ENCODE data around the gene TPRA1.

Gene TPRA1

GRCh38 chr3:127588806-127589577 lies 1.5 kb downstream of the TPRA1 start:
- no peak for DNase-seq

- no peak for DNase-seq
Measured at GRCh38 chr3:127587876-127588275, 2.7 kb downstream of the TPRA1 start.

DNA sequence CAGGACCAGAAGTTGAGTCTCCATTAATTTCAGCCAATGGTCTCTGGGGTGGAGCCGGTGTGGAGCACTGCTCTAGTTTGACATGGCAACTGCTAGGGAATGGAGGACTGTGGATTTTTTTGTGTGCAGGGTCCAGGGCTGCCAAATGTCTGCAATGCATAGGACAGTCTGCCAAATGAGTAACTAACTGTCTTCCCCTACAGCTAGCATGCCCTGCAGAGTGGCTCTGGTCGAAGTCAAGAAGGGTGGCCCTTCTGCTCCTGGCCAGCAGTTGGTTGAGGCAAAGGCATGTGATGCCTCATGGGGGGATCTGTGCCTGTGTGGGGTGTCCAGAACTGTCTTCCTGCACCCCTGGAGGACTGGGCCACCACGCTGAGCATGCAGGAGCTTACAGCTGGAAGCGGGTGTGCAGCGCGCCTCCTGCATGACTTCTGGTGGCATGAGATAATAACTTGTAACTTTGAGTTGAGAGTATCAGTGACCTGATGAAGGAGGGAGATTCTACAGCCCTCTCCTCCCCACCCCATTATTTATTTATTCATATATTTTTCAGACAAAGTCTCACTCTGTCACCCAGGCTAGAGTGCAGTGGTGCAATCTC lies 4.6 kb downstream of the TPRA1 start:
- no peak for DNase-seq

GRCh38 chr3:127585163-127585812 lies 5.2 kb downstream of the TPRA1 start:
- DNase-seq = no peak

DNA sequence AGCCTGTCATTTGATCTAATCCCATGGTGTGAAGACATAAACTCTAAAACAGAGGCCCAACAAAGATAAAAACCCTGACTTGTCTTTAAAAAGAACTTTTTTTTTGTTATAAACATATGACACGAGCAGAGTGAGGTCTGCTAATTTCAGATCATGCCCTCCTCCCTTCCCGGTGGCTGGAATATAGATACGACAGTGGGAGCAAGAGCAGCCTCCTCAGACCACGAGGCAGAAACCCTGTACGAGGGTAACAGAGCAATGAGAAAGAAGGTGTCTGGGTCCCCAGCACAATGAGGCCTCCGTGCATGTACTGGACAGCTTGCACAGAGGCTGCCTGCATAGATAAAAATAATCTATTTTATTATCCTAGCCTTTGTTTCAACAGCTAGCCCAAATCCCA lies 5.8 kb downstream of the TPRA1 start:
- DNase-seq = no peak

GRCh38 chr3:127580327-127581060 lies 10.0 kb downstream of the TPRA1 start:
- no peak for DNase-seq

DNA sequence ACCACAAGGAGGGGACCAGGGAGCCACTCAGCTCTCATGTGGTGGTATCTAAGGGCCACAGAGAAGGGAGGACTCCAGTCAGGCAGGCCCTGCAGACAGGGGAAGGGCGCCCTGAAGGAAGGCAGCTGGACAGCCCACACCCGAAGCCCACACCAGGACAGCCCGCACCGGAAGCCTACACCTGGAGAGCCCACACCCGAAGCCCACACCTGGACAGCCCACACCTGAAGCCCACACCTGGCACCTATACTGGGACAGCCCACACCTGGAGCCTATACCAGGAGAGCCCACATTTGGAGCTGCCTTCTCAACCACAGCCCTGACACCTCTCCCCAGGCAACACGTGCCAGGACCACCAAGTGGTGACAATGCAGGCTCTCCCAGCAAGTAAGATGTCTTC lies 11.7 kb downstream of the TPRA1 start:
- no peak for DNase-seq

- DNase-seq = no peak
Measured at GRCh38 chr3:127578168-127578567, 12.4 kb downstream of the TPRA1 start.

- DNase-seq = no peak
Measured at GRCh38 chr3:127577448-127577847, 13.1 kb downstream of the TPRA1 start.

DNA sequence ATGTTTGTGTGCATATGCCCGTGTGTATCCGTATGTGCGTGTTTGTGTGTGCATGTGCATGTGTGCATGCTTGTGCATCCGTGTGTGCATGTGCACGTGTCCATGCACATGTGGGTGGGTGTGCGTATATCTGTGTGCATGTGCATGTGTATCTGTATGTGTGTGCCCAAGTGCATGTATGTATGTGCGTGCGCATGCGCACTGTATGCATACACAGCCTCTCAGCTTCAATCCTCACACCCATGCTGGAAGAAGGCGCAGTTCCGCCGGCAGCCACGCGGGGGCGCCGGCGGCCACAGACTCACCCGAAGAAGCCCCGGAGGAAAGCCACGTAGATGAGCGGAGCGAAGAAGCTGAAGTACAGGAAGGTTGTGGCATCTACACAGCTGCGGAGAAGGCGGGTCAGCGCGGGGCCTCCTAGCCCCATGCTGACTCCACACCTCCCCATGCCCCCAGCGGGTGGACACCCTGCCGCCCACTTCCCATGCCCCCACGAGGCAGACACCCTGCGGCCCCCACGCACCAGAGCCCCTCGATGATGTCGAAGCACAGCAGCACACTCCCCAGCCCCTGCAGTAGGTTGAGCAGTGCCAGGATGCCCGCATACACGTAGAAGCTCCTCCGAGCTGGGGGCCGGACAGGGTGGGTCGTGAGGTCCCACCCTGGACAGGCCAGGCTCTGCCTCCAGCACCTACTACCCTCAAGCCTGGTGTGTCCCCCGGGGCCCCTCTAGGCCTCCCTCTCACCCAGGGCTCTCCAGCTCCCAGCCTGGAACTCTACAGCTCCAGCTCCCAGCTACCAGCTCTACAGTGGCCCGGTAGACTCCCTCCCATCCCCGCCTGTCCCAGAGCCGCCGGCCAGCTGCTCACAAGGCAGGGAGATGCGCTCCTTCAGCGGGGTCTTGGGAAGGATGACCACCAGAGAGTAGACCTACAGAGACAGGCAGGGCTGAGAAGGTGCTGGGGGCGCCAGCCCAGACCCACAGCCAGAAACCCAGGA lies 15.4 kb downstream of the TPRA1 start:
- DNase-seq = peak; percentile 60

DNA sequence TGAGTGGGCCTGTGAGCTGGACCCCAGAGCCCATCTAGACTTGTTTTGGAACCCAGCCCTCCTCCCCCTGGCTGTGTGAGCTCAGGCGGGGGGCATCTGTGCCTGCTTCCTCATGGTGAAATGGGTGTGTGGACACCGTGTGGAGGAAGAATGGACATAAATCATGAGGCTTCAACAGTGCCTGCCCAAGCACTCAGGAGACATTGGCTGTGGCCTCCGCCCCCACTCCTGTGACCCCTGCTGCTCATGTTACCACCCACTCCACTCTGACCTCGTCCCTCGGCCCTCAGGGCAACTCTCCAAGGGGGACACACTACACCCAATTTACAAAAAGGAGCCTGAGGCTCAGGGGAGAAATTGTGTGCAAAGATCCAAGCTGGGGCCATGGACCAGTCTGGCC lies 16.6 kb downstream of the TPRA1 start:
- DNase-seq = no peak

- no peak for DNase-seq
Measured at GRCh38 chr3:127573401-127573800, 17.1 kb downstream of the TPRA1 start.

GRCh38 chr3:127572735-127573134 lies 17.8 kb downstream of the TPRA1 start:
- DNase-seq = no peak

DNA sequence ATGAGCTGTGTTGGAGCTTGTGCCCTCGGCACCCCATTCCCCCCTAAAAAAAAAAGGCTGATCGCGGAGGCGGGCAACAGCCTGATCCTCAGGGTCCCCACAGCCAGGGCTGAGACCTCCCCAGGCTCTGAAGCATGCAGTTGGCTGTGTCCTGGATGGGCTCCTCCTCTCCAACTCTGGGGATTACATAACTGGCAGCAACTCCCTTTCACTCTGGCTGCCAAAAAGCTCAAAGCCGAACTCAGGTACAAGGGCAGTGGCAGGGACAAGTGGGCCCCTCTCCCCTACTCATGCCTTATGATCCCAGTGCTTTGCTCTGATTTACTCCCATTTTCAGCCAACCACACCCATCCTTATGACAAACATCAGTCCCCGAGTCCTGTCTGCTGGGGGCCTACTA lies 18.3 kb downstream of the TPRA1 start:
- no peak for DNase-seq

GRCh38 chr3:127570520-127570919 lies 20.0 kb downstream of the TPRA1 start:
- no peak for DNase-seq

- no peak for DNase-seq
Measured at GRCh38 chr3:127569160-127569559, 21.4 kb downstream of the TPRA1 start.

DNA sequence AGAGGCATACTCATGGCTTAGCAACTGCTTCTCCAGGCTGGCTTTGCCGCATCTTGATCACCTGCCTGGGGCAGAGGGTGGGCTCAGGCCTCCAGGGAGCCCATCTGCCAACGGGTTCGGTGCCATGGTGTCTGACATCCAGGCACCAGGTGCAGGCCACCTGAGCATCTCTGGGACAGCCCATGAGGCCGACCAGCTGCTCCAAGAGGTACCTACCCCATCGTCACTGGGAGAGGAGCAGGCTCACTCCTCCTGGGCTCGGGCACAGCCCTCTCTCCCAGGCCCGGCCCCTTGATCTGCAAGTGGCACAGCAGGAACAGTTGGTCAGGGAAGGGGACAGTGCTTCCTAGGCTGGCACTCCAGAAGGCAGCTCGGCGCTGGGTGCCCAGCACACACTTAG lies 21.9 kb downstream of the TPRA1 start:
- DNase-seq = no peak

DNA sequence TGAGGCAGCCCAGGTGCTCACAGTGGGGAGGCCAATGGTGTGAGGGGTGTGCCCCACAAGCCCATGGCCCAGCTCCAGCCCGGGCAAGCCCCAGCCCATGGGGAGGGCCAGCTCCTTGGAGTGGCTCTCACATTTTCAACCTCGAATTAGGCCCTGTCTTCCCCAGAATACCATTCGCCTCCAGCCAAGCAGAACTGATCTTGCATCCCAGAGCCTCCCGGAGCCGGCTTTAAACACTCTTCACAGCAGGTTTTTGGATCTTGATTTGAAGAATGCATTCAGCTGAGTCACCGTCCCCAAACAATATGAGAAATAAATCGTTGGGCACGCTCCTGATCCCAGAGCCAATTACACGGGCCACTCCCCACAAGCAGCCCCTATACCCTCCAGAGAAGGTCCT lies 23.7 kb downstream of the TPRA1 start:
- DNase-seq = no peak

DNA sequence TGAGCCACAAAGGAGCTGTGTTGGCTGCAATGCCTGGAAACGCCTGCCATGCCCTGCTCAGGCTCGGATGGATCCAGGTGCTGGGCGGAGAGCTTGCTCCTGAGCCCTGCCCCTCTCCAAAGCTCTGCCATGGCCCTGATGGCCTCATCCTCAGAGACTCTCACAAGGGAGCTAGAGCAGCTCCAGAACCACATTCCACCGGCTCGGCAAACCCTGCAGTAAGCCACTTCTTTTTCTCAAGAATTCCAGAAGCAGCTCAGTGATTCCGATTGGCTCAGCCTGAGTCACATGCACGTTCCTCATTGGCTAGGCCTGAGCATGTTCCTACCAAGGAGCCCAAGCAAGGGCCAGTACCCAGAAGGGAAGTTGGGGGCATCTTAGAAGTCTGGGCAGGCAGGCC lies 24.8 kb downstream of the TPRA1 start:
- DNase-seq = no peak

- DNase-seq = no peak
Measured at GRCh38 chr3:127560051-127560787, 30.3 kb downstream of the TPRA1 start.

- no peak for DNase-seq
Measured at GRCh38 chr3:127556565-127556964, 34.0 kb downstream of the TPRA1 start.

DNA sequence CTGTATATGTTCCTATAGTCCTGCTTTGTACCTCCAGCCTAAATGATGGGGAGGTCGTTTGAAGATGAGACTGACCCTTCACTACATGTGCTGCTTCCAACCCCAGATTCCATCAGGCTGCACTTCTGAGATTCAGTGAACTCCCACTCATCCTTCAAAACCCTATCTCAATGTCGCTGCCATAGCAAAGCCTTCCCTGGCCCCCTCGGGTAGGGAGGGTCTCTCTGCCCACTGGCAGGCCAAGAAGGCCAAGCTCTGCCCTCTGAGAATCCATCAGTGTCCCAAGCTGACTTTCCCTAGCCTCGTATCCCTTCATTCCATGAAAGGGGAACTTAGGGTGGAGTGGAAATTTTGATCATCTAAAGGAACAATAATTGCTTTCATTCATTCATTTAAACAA lies 35.4 kb downstream of the TPRA1 start:
- DNase-seq = no peak
